HFF-Myc (cell line): ENCODE measurements around the gene ZNF512B.
"Not testable (repeated sequence)": the region's sequence is repeated elsewhere in the genome, so short reads cannot be mapped to it uniquely, and the experiment has no call there.

Experiments used
- DNase-seq: peaks from one replicate; pipeline ENCODE4 v3.0.0-alpha.2; 2011; ENCODE audit warnings: low read depth; ENCODE audit errors: extremely low read depth
- H3K4me3 ChIP-seq: replicated peaks from 2 replicates; pipeline ENCODE4 v1.5.1; 2011; ENCODE audit warnings: low read depth, mild to moderate bottlenecking, control low read depth, low read length
- CTCF ChIP-seq: IDR thresholded peaks from 2 replicates; pipeline ENCODE4 v1.5.1; 2012; ENCODE audit warnings: mild to moderate bottlenecking, low read depth, low read length, control low read depth; ENCODE audit errors: missing control alignments

Gene ZNF512B

GRCh38 chr20:63969838-63970713 lies at the start of gene ZNF512B:
ZNF512B (minus strand) TSS chr20:63969930; CDS start chr20:63967950, 1,980 bp downstream.
- no peak for DNase-seq
- no peak for TF ChIP-seq CTCF
- peak within 1 kb of the TSS; percentile 69 for H3K4me3 ChIP-seq

- no peak overlapping the region for H3K4me3 ChIP-seq
- no peak for DNase-seq
- no peak for TF ChIP-seq CTCF
Measured at GRCh38 chr20:64015635-64016034, 45.9 kb upstream of the ZNF512B start.

DNA sequence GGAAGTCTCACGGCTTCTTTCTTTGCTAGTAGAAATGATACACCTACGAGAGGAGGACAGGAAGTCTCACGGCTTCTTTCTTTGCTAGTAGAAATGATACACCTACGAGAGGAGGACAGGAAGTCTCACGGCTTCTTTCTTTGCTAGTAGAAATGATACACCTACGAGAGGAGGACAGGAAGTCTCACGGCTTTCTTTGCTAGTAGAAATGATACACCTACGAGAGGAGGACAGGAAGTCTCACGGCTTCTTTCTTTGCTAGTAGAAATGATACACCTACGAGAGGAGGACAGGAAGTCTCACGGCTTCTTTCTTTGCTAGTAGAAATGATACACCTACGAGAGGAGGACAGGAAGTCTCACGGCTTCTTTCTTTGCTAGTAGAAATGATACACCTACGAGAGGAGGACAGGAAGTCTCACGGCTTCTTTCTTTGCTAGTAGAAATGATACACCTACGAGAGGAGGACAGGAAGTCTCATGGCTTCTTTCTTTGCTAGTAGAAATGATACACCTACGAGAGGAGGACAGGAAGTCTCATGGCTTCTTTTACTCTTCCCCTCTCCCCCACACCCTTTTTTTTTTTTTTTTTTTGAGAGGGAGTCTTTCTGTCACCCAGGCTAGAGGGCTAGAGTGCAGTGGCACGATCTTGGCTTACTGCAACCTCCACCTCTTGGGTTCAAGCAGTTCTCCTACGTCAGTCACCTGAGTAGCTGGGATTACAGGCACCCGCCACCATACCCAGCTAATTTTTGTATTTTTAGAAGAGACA lies 42.8 kb upstream of the ZNF512B start:
- not testable (repeated sequence) for H3K4me3 ChIP-seq, DNase-seq

- no peak for TF ChIP-seq CTCF
- H3K4me3 ChIP-seq: no peak overlapping the region
- DNase-seq: no peak
Measured at GRCh38 chr20:64011366-64011779, 41.6 kb upstream of the ZNF512B start.

- H3K4me3 ChIP-seq: no peak overlapping the region
- TF ChIP-seq CTCF: no peak
- DNase-seq: no peak
Measured at GRCh38 chr20:64010711-64011237, 41.0 kb upstream of the ZNF512B start.

GRCh38 chr20:64009811-64010387 lies 40.2 kb upstream of the ZNF512B start:
- DNase-seq: no peak
- TF ChIP-seq CTCF: no peak
- H3K4me3 ChIP-seq: no peak overlapping the region

GRCh38 chr20:64006902-64007301 lies 37.2 kb upstream of the ZNF512B start:
- no peak for DNase-seq
- no peak for TF ChIP-seq CTCF
- no peak overlapping the region for H3K4me3 ChIP-seq
